HFF-Myc (cell line): ENCODE measurements around the gene KRT28.
"Not testable (repeated sequence)": the region's sequence is repeated elsewhere in the genome, so short reads cannot be mapped to it uniquely, and the experiment has no call there.

ENCODE experiments used
- DNase-seq: peaks from one replicate; pipeline ENCODE4 v3.0.0-alpha.2; 2011; ENCODE audit warnings: low read depth; ENCODE audit errors: extremely low read depth
- H3K4me3 ChIP-seq: replicated peaks from 2 replicates; pipeline ENCODE4 v1.5.1; 2011; ENCODE audit warnings: low read depth, mild to moderate bottlenecking, control low read depth, low read length
- TF ChIP-seq, protein P1 (sequence below): IDR thresholded peaks from 2 replicates; pipeline ENCODE4 v1.5.1; 2012; ENCODE audit warnings: mild to moderate bottlenecking, low read depth, low read length, control low read depth; ENCODE audit errors: missing control alignments

KRT28 gene

DNA sequence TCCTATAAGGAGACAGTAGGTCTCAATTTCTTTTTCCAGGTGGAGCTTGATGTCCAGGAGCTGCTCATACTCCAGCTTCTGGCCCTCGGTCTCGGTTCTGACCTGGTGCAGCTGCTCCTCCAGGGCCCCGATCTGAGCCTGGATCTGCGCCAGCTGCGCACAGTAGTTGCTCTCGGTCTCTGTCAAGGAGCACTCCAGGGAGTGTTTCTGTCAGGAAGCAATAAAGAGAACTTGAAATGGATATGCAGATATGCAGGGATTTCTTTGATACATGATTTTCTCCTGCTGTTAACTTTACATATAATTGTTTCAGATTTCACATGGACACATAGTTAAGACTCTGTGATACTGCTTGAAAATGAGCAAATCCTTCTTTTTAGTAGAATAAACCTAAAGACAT, 49.4 kb downstream of the KRT28 start:
- no peak overlapping the region for H3K4me3 ChIP-seq
- TF ChIP-seq, protein P1, sequence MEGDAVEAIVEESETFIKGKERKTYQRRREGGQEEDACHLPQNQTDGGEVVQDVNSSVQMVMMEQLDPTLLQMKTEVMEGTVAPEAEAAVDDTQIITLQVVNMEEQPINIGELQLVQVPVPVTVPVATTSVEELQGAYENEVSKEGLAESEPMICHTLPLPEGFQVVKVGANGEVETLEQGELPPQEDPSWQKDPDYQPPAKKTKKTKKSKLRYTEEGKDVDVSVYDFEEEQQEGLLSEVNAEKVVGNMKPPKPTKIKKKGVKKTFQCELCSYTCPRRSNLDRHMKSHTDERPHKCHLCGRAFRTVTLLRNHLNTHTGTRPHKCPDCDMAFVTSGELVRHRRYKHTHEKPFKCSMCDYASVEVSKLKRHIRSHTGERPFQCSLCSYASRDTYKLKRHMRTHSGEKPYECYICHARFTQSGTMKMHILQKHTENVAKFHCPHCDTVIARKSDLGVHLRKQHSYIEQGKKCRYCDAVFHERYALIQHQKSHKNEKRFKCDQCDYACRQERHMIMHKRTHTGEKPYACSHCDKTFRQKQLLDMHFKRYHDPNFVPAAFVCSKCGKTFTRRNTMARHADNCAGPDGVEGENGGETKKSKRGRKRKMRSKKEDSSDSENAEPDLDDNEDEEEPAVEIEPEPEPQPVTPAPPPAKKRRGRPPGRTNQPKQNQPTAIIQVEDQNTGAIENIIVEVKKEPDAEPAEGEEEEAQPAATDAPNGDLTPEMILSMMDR, result no peak
- no peak for DNase-seq

GRCh38 chr17:40748666-40749065, 51.1 kb downstream of the KRT28 start:
- not testable (repeated sequence) for H3K4me3 ChIP-seq, DNase-seq
